K562 (cell line): ENCODE results near the gene CHST2. TPM values are rescaled to one million over a fixed set of nuclear protein-coding genes. Genes with fewer than 3 reads are reported as not detected.

Experiments
- BRD9 ChIP-seq: fragments of 450-650 bp; IDR thresholded peaks from 2 replicates; pipeline ENCODE4 v1.6.1; 2018; ENCODE audit warnings: low read depth; ENCODE audit not compliant: partially characterized antibody
- HDGF ChIP-seq: fragments of 450-650 bp; IDR thresholded peaks from 2 replicates; pipeline ENCODE4 v1.6.1; 2016
- NELFE ChIP-seq: IDR thresholded peaks from 2 replicates; pipeline ENCODE4 v1.6.1; 2011; ENCODE audit warnings: mild to moderate bottlenecking; ENCODE audit not compliant: insufficient read depth, insufficient read length
- NFRKB ChIP-seq: fragments of 450-650 bp; IDR thresholded peaks from 2 replicates; pipeline ENCODE4 v1.6.1; 2016; ENCODE audit warnings: low read depth
- PRPF4 ChIP-seq: fragments of 200-400 bp; formaldehyde crosslinking; IDR thresholded peaks from one replicate; pipeline ENCODE4 v1.6.1; 2017; ENCODE audit warnings: low read length, low read depth, mild to moderate bottlenecking; ENCODE audit not compliant: insufficient read depth, poor library complexity, severe bottlenecking
- TEAD1 ChIP-seq, 2 experiments: fragments of 450-650 bp in 1 of 2; sonication (generic) in 1 of 2; formaldehyde crosslinking; IDR thresholded peaks; 2 replicates each; pipeline versions ENCODE4 v1.4.0 to v1.8.0; 2020 to 2022; ENCODE audit warnings: mild to moderate bottlenecking in 2 of 2, missing genetic modification reagents in 1 of 2
- TEAD4 ChIP-seq, 2 experiments: sonication (generic) in 1 of 2; formaldehyde crosslinking in 1 of 2; IDR thresholded peaks; 2 replicates each; pipeline versions ENCODE4 v1.6.1 to v1.8.0; 2012 to 2022; ENCODE audit warnings: borderline replicate concordance in 1 of 2, inconsistent platforms in 1 of 2, low read length in 1 of 2, mild to moderate bottlenecking in 1 of 2, missing genetic modification reagents in 1 of 2
- ZNF551 ChIP-seq: fragments of 250-450 bp; sonication (Bioruptor Pico); IDR thresholded peaks from 2 replicates; pipeline ENCODE4 v1.5.0; 2021; ENCODE audit warnings: mild to moderate bottlenecking, moderate library complexity
- ZNF79 ChIP-seq: fragments of 250-450 bp; sonication (Bioruptor Pico); IDR thresholded peaks from 2 replicates; pipeline ENCODE4 v1.4.0; 2020; ENCODE audit warnings: low read depth, mild to moderate bottlenecking, moderate library complexity
- polyA plus RNA-seq, 8 experiments: library from polyadenylated mRNA; depleted of rRNA in 4 of 8; stranded (reverse) in 5 of 8; unstranded in 3 of 8; fragments of >200 nt; fragmentation: Nextera tagmentation in 2 of 8; fragmentation: Illumina TruSeq in 1 of 8; extraction: Ambion mirVana in 2 of 8; extraction: Trizol in 1 of 8; gene quantifications; 2 replicates each; pipeline versions ENCODE4 v1.2.1 to v1.2.3, GENCODE V29; 2011 to 2014; ENCODE audit warnings: inconsistent platforms in 1 of 8, missing spikeins in 1 of 8
- total RNA-seq, 7 experiments: library from RNA; depleted of rRNA in 6 of 7; stranded (reverse); fragments of >200 nt in 6 of 7; fragmentation: Illumina TruSeq in 2 of 7; extraction: Trizol in 2 of 7; gene quantifications; 2 replicates each; pipeline versions ENCODE4 v1.2.1 to v1.2.3, GENCODE V29; 2011 to 2021; ENCODE audit warnings: low replicate concordance in 1 of 7
- TF ChIP-seq, protein P1 (sequence below): IDR thresholded peaks from 2 replicates; pipeline ENCODE4 v1.6.1; 2011; ENCODE audit warnings: borderline replicate concordance, low read depth, mild to moderate bottlenecking, moderate library complexity, low read length; ENCODE audit not compliant: insufficient read depth, poor library complexity, severe bottlenecking
- TF ChIP-seq, protein P2 (sequence below): IDR thresholded peaks from 2 replicates; pipeline ENCODE4 v1.6.1; 2016; ENCODE audit warnings: missing genetic modification characterization, missing compliant biosample characterization
- TF ChIP-seq, protein P3 (sequence below): sonication (generic); formaldehyde crosslinking; IDR thresholded peaks from 2 replicates; pipeline ENCODE4 v1.8.0; 2022; ENCODE audit warnings: mild to moderate bottlenecking, missing genetic modification reagents
- TF ChIP-seq, protein P4 (sequence below): fragments of 250-450 bp; sonication (Bioruptor Pico); IDR thresholded peaks from 2 replicates; pipeline ENCODE4 v1.4.0; 2020; ENCODE audit warnings: mild to moderate bottlenecking, moderate library complexity
- TF ChIP-seq, protein P5 (sequence below): fragments of 250-450 bp; sonication (Bioruptor Pico); IDR thresholded peaks from 2 replicates; pipeline ENCODE4 v1.8.0; 2022; ENCODE audit warnings: moderate library complexity, mild to moderate bottlenecking, inconsistent platforms
- TF ChIP-seq, protein P6 (sequence below): fragments of 250-450 bp; sonication (Bioruptor Pico); IDR thresholded peaks from 2 replicates; pipeline ENCODE4 v1.5.0; 2020; ENCODE audit warnings: mild to moderate bottlenecking

Gene CHST2
- total and polyA plus RNA-seq, 9 of the 15 experiments (the other 6 are each of a cell fraction or from before 2014, with no cell fraction given), result 3.4 to 60.3 (median 13.9) TPM

DNA sequence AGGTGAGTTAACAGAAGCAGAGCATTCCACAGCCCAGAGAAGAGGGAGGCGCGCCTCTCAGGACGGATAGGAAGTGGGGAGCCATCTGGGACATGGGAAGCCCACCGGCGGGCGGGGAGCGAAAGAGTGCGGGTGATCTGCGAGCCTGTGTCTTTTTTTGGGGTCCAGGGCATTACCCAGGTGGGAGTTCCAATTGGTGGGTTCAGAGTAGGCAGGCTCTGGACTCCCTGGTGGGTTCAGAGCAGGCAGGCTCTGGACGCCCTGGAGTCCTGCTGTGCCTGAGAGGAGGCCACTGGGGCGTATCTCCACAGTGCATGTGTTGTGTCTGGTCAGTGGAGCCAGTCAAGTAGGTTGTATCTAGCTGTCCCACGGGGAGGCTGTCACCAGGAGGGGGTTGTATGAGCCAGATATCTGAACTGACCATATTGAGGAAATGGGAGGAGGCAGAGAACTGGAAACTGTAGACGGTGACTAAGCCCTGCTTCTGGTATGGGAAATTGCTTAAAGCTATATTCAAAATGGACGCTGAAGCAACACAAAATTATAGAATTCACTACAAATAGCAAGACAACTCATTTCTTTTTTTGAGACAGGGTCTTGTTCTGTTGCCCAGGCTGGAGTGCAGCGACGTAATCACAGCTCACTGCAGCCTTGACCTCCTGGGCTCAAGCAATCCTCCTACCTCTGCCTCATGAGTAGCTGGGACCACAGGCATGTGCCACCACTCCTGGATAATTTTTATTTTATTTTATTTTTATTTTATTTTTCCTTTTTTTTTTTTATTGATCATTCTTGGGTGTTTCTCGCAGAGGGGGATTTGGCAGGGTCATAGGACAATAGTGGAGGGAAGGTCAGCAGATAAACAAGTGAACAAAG is 34.5 kb upstream of the CHST2 start (continued):
- TF ChIP-seq ZNF79 (CRISPR knock-in tag), result 0 out of 2 replicates have a peak, but pooled peaks have one; percentile 21
- TF ChIP-seq HDGF, result peak; percentile 73; the same call in 1 of the 2 replicates
- TF ChIP-seq BRD9, result peak; percentile 79
- peak; percentile 99 for TF ChIP-seq TEAD4 (IDR thresholded peaks at IDR 0.05; ENCODE audit: low read length)
- no peak for TF ChIP-seq TEAD4 (CRISPR knock-in tag; IDR thresholded peaks at IDR 0.05; ENCODE audit: borderline replicate concordance)
- TF ChIP-seq, protein P1, sequence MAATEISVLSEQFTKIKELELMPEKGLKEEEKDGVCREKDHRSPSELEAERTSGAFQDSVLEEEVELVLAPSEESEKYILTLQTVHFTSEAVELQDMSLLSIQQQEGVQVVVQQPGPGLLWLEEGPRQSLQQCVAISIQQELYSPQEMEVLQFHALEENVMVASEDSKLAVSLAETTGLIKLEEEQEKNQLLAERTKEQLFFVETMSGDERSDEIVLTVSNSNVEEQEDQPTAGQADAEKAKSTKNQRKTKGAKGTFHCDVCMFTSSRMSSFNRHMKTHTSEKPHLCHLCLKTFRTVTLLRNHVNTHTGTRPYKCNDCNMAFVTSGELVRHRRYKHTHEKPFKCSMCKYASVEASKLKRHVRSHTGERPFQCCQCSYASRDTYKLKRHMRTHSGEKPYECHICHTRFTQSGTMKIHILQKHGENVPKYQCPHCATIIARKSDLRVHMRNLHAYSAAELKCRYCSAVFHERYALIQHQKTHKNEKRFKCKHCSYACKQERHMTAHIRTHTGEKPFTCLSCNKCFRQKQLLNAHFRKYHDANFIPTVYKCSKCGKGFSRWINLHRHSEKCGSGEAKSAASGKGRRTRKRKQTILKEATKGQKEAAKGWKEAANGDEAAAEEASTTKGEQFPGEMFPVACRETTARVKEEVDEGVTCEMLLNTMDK, result no peak
- TF ChIP-seq NFRKB, result peak; percentile 83
- TF ChIP-seq, protein P2, sequence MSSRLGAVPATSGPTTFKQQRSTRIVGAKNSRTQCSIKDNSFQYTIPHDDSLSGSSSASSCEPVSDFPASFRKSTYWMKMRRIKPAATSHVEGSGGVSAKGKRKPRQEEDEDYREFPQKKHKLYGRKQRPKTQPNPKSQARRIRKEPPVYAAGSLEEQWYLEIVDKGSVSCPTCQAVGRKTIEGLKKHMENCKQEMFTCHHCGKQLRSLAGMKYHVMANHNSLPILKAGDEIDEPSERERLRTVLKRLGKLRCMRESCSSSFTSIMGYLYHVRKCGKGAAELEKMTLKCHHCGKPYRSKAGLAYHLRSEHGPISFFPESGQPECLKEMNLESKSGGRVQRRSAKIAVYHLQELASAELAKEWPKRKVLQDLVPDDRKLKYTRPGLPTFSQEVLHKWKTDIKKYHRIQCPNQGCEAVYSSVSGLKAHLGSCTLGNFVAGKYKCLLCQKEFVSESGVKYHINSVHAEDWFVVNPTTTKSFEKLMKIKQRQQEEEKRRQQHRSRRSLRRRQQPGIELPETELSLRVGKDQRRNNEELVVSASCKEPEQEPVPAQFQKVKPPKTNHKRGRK, result no peak
- TF ChIP-seq, protein P3, sequence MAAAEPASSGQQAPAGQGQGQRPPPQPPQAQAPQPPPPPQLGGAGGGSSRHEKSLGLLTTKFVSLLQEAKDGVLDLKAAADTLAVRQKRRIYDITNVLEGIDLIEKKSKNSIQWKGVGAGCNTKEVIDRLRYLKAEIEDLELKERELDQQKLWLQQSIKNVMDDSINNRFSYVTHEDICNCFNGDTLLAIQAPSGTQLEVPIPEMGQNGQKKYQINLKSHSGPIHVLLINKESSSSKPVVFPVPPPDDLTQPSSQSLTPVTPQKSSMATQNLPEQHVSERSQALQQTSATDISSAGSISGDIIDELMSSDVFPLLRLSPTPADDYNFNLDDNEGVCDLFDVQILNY (CRISPR knock-in tag), result no peak
- no peak for TF ChIP-seq NELFE
- TF ChIP-seq, protein P4, sequence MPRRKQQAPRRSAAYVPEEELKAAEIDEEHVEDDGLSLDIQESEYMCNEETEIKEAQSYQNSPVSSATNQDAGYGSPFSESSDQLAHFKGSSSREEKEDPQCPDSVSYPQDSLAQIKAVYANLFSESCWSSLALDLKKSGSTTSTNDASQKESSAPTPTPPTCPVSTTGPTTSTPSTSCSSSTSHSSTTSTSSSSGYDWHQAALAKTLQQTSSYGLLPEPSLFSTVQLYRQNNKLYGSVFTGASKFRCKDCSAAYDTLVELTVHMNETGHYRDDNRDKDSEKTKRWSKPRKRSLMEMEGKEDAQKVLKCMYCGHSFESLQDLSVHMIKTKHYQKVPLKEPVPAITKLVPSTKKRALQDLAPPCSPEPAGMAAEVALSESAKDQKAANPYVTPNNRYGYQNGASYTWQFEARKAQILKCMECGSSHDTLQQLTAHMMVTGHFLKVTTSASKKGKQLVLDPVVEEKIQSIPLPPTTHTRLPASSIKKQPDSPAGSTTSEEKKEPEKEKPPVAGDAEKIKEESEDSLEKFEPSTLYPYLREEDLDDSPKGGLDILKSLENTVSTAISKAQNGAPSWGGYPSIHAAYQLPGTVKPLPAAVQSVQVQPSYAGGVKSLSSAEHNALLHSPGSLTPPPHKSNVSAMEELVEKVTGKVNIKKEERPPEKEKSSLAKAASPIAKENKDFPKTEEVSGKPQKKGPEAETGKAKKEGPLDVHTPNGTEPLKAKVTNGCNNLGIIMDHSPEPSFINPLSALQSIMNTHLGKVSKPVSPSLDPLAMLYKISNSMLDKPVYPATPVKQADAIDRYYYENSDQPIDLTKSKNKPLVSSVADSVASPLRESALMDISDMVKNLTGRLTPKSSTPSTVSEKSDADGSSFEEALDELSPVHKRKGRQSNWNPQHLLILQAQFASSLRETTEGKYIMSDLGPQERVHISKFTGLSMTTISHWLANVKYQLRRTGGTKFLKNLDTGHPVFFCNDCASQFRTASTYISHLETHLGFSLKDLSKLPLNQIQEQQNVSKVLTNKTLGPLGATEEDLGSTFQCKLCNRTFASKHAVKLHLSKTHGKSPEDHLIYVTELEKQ, result no peak
- TF ChIP-seq ZNF551 (CRISPR knock-in tag), result no peak
- no peak for TF ChIP-seq PRPF4
- TF ChIP-seq, protein P5, sequence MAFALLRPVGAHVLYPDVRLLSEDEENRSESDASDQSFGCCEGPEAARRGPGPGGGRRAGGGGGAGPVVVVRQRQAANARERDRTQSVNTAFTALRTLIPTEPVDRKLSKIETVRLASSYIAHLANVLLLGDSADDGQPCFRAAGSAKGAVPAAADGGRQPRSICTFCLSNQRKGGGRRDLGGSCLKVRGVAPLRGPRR, result 0 out of 2 replicates have a peak, but pooled peaks have one; percentile 50
- TF ChIP-seq, protein P6, sequence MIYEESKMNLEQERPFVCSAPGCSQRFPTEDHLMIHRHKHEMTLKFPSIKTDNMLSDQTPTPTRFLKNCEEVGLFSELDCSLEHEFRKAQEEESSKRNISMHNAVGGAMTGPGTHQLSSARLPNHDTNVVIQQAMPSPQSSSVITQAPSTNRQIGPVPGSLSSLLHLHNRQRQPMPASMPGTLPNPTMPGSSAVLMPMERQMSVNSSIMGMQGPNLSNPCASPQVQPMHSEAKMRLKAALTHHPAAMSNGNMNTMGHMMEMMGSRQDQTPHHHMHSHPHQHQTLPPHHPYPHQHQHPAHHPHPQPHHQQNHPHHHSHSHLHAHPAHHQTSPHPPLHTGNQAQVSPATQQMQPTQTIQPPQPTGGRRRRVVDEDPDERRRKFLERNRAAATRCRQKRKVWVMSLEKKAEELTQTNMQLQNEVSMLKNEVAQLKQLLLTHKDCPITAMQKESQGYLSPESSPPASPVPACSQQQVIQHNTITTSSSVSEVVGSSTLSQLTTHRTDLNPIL (CRISPR knock-in tag), result no peak
- peak; percentile 69 to 79 for TF ChIP-seq TEAD1 (CRISPR knock-in tag; IDR thresholded peaks at IDR 0.05)
